ENCODE data around the gene RBMS1.

The RBMS1 gene

DNA sequence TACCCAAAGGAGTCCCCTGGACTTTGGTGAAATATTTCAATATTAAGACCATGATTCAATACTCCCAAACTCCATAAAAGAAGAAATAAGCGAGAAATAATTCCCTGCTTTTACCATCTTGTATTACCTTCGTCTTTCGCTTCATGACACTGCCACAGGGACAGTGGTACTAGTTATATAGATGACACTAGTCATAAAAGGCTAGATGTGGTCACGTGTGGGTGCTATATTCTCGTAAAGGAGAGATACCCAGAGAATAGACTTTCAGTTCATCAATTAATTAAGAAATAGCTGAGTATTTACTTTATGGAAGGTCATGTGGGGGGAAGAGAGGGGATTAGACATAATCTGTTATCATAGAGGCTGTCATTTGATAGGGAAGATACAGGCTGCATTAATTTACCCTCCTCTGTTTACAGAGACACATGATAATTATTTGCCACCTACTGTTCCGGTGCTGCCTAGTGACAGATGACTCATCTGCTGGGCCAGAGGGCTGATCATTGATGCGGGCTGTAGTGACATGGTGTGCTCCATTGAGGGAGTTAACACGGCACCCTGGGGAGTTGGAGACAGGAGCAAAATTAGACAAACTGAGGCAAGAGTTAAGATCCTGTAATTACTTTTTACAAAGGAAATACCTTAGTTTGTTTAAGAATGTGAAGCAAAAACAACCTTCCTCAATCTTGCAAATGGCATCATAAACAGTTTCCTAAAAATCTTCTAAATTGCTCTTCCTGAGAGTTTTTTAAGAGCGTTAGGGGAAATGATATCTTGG is 215.3 kb downstream of the RBMS1 start:
- H3K4me1 ChIP-seq (ENCODE audit: low read length): no peaks in the 10 kb centered on the region
- no peak overlapping the region for H3K9ac ChIP-seq (ENCODE audit: low read length)
- H4K20me1 ChIP-seq (ENCODE audit: insufficient read depth, low read length): no peaks in the 10 kb centered on the region
- TF ChIP-seq CTCF (IDR thresholded peaks at IDR 0.05; ENCODE audit: low read depth, low read length) (no peak), EZH2phosphoT487 (IDR thresholded peaks at IDR 0.05; ENCODE audit: low read depth) (no peak)
- H3K27ac ChIP-seq (ENCODE audit: low read length): no peak overlapping the region
- no peaks in the 10 kb centered on the region for H3K27me3 ChIP-seq (ENCODE audit: low read depth, low read length)
- no peaks in the 10 kb centered on the region for H3K9me3 ChIP-seq (ENCODE audit: insufficient read depth, low read length)
- H3K4me3 ChIP-seq (ENCODE audit: low read length): no peak overlapping the region
- H3K4me2 ChIP-seq (ENCODE audit: low read length): no peak overlapping the region
- H2AFZ ChIP-seq (ENCODE audit: low read depth, low read length): no peak overlapping the region
- H3K79me2 ChIP-seq (ENCODE audit: low read length): no peaks in the 10 kb centered on the region
- no peaks in the 10 kb centered on the region for H3K36me3 ChIP-seq (replicated peaks; ENCODE audit: low read depth, low read length)

DNA sequence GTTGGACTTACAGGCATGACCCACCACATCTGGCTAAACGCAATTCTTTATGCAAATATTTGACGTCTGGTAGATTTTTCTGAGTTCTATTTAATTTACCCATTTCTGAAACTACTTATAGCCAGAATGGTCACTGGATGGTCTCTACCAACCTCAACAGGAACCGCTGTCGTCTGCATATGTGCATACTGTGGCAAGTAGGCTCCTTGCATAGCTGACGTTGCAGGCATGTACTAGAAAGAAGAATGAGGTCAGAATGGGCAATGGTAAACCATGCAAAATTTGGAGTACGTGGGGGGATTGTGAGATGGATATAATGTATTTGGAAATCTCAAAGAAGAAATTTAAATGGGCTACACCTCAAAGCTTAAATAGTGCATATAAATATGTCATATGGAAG is 216.5 kb downstream of the RBMS1 start:
- no peak overlapping the region for H3K4me2 ChIP-seq (ENCODE audit: low read length)
- H3K27me3 ChIP-seq (ENCODE audit: low read depth, low read length): no peaks in the 10 kb centered on the region
- H3K4me3 ChIP-seq (ENCODE audit: low read length): no peak overlapping the region
- H4K20me1 ChIP-seq (ENCODE audit: insufficient read depth, low read length): no peaks in the 10 kb centered on the region
- H2AFZ ChIP-seq (ENCODE audit: low read depth, low read length): no peak overlapping the region
- TF ChIP-seq EZH2phosphoT487 (IDR thresholded peaks at IDR 0.05; ENCODE audit: low read depth) (no peak), CTCF (IDR thresholded peaks at IDR 0.05; ENCODE audit: low read depth, low read length) (no peak)
- no peak overlapping the region for H3K9ac ChIP-seq (ENCODE audit: low read length)
- H3K36me3 ChIP-seq (replicated peaks; ENCODE audit: low read depth, low read length): no peaks in the 10 kb centered on the region
- H3K27ac ChIP-seq (ENCODE audit: low read length): no peak overlapping the region
- no peaks in the 10 kb centered on the region for H3K4me1 ChIP-seq (ENCODE audit: low read length)
- H3K79me2 ChIP-seq (ENCODE audit: low read length): no peaks in the 10 kb centered on the region
- H3K9me3 ChIP-seq (ENCODE audit: insufficient read depth, low read length): no peaks in the 10 kb centered on the region

DNA sequence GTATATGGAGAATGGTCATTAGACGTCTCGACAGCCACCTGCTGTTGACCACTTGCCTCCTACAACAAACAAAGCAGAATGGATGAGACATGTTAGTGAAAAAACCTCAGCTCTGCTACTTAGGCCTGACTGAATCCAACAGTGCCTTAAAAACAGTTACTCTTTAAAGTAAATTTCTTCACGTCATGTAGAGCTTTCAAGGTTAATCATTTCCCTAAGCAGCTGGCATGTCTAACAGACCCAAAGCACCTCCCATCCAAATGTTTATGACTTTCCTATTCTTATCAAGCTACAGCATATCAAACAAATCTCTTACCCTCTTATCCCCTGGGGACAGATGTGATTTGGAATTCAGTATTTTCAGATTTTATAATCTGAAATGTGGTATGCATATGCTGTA is 218.0 kb downstream of the RBMS1 start:
- no peaks in the 10 kb centered on the region for H3K4me1 ChIP-seq (ENCODE audit: low read length)

More for the DNA sequence above, 218.0 kb downstream of the RBMS1 start:
- Histone ChIP-seq H2AFZ (ENCODE audit: low read depth, low read length) (no peak overlapping the region), H3K36me3 (replicated peaks; ENCODE audit: low read depth, low read length) (no peaks in the 10 kb centered on the region), H3K79me2 (ENCODE audit: low read length) (no peaks in the 10 kb centered on the region), H3K4me2 (ENCODE audit: low read length) (no peak overlapping the region), H3K27me3 (ENCODE audit: low read depth, low read length) (no peaks in the 10 kb centered on the region), H3K9ac (ENCODE audit: low read length) (no peak overlapping the region), H3K9me3 (ENCODE audit: insufficient read depth, low read length) (no peaks in the 10 kb centered on the region), H3K27ac (ENCODE audit: low read length) (no peak overlapping the region), H4K20me1 (ENCODE audit: insufficient read depth, low read length) (no peaks in the 10 kb centered on the region), H3K4me3 (ENCODE audit: low read length) (no peak overlapping the region)
- TF ChIP-seq CTCF (IDR thresholded peaks at IDR 0.05; ENCODE audit: low read depth, low read length) (no peak), EZH2phosphoT487 (IDR thresholded peaks at IDR 0.05; ENCODE audit: low read depth) (no peak)

All from OCI-LY3 (cell line).